Loucy (cell line): ENCODE results near the gene ASPG.

Source experiments
- H2AFZ ChIP-seq: fragments of 200-600 bp; sonication (generic); 2 replicates; pipeline ENCODE4 v1.6.0; 2016; ENCODE audit warnings: antibody characterized with exemption, mild to moderate bottlenecking, low read length, moderate library complexity
- H3F3A ChIP-seq: fragments of 200-600 bp; 2 replicates; pipeline ENCODE4 v1.6.0; 2016; ENCODE audit warnings: antibody characterized with exemption, low read depth, mild to moderate bottlenecking
- H3K27me3 ChIP-seq: fragments of 200-600 bp; sonication (generic); 2 replicates; pipeline ENCODE4 v1.6.1; 2014; ENCODE audit warnings: low read length, mild to moderate bottlenecking; ENCODE audit not compliant: insufficient read depth, poor library complexity, severe bottlenecking
- H3K36me3 ChIP-seq: fragments of 200-600 bp; sonication (generic); 2 replicates; pipeline ENCODE4 v1.6.1; 2016; ENCODE audit warnings: low read length; ENCODE audit not compliant: insufficient read depth
- H3K4me1 ChIP-seq: fragments of 200-600 bp; sonication (generic); 2 replicates; pipeline ENCODE4 v1.5.1; 2014; ENCODE audit warnings: low read length, mild to moderate bottlenecking; ENCODE audit not compliant: insufficient read depth, poor library complexity, severe bottlenecking
- H3K4me2 ChIP-seq: fragments of 200-600 bp; sonication (generic); 2 replicates; pipeline ENCODE4 v1.6.0; 2014; ENCODE audit warnings: antibody characterized with exemption, low read length, low read depth, mild to moderate bottlenecking; ENCODE audit not compliant: poor library complexity, severe bottlenecking
- H3K4me3 ChIP-seq: fragments of 200-600 bp; sonication (generic); 2 replicates; pipeline ENCODE4 v1.5.1; 2014; ENCODE audit warnings: low read length, mild to moderate bottlenecking, mixed read lengths; ENCODE audit not compliant: poor library complexity, severe bottlenecking
- H3K79me2 ChIP-seq: fragments of 200-600 bp; sonication (generic); 2 replicates; pipeline ENCODE4 v1.6.1; 2014; ENCODE audit warnings: low read length; ENCODE audit not compliant: insufficient read depth
- H3K9ac ChIP-seq: fragments of 200-600 bp; sonication (generic); 2 replicates; pipeline ENCODE4 v1.6.0; 2014; ENCODE audit warnings: mild to moderate bottlenecking, low read depth, low read length, moderate library complexity; ENCODE audit not compliant: poor library complexity, severe bottlenecking
- H3K9me2 ChIP-seq: fragments of 200-600 bp; sonication (generic); replicated peaks from 2 replicates; pipeline ENCODE4 v1.6.1; 2016; ENCODE audit warnings: low read depth, low read length, mixed read lengths
- H3K9me3 ChIP-seq: fragments of 200-600 bp; sonication (generic); 2 replicates; pipeline ENCODE4 v1.6.1; 2014; ENCODE audit warnings: mild to moderate bottlenecking, antibody characterized with exemption, low read length, low read depth; ENCODE audit not compliant: insufficient read depth
- H4K20me1 ChIP-seq: fragments of 200-600 bp; sonication (generic); 2 replicates; pipeline ENCODE4 v1.6.0; 2014; ENCODE audit warnings: antibody characterized with exemption, low read length, mild to moderate bottlenecking; ENCODE audit not compliant: insufficient read depth, poor library complexity, severe bottlenecking
- CTCF ChIP-seq: fragments of 200-600 bp; sonication (generic); conservative IDR thresholded peaks from 2 replicates; pipeline ENCODE4 v1.5.1; 2014; ENCODE audit warnings: mild to moderate bottlenecking, antibody characterized with exemption, low read length
- EZH2phosphoT487 ChIP-seq: fragments of 200-600 bp; IDR thresholded peaks from 2 replicates; pipeline ENCODE4 v1.6.1; 2018; ENCODE audit warnings: antibody characterized with exemption, mild to moderate bottlenecking, moderate library complexity, borderline replicate concordance

The ASPG gene

GRCh38 chr14:104145826-104146601, 60.5 kb downstream of the ASPG start:
- no peak for TF ChIP-seq CTCF
- no peak for TF ChIP-seq EZH2phosphoT487
- no peaks in the 10 kb centered on the region for H3F3A ChIP-seq
- no peak overlapping the region for H3K4me3 ChIP-seq
- no peak overlapping the region for H3K4me2 ChIP-seq
- H2AFZ ChIP-seq, result no peak overlapping the region
- H3K9ac ChIP-seq, result no peak overlapping the region
- no peaks in the 10 kb centered on the region for H3K79me2 ChIP-seq
- H3K36me3 ChIP-seq, result no peaks in the 10 kb centered on the region
- no peaks in the 10 kb centered on the region for H3K27me3 ChIP-seq
- no peaks in the 10 kb centered on the region for H3K9me2 ChIP-seq
- H3K9me3 ChIP-seq, result no peaks in the 10 kb centered on the region
- H4K20me1 ChIP-seq, result no peaks in the 10 kb centered on the region
- no peaks in the 10 kb centered on the region for H3K4me1 ChIP-seq

GRCh38 chr14:104146651-104147345, 61.3 kb downstream of the ASPG start:
- Histone ChIP-seq H4K20me1 (no peaks in the 10 kb centered on the region), H3F3A (no peaks in the 10 kb centered on the region), H3K27me3 (no peaks in the 10 kb centered on the region), H3K4me2 (no peak overlapping the region), H3K4me1 (no peaks in the 10 kb centered on the region), H3K36me3 (no peaks in the 10 kb centered on the region), H2AFZ (no peak overlapping the region), H3K9me3 (no peaks in the 10 kb centered on the region), H3K9me2 (no peaks in the 10 kb centered on the region), H3K4me3 (no peak overlapping the region), H3K9ac (no peak overlapping the region), H3K79me2 (no peaks in the 10 kb centered on the region)
- TF ChIP-seq CTCF, result no peak
- no peak for TF ChIP-seq EZH2phosphoT487

- H3K4me3 ChIP-seq, result no peak overlapping the region
- no peaks in the 10 kb centered on the region for H4K20me1 ChIP-seq
- H3K9me2 ChIP-seq, result no peaks in the 10 kb centered on the region
- no peaks in the 10 kb centered on the region for H3K79me2 ChIP-seq
- H3K4me1 ChIP-seq, result no peaks in the 10 kb centered on the region
- TF ChIP-seq EZH2phosphoT487 (no peak), CTCF (no peak)
- H3F3A ChIP-seq, result no peaks in the 10 kb centered on the region
- H3K9ac ChIP-seq, result no peak overlapping the region
- H3K36me3 ChIP-seq, result no peaks in the 10 kb centered on the region
- H3K4me2 ChIP-seq, result no peak overlapping the region
- H2AFZ ChIP-seq, result no peak overlapping the region
- H3K27me3 ChIP-seq, result no peaks in the 10 kb centered on the region
- no peaks in the 10 kb centered on the region for H3K9me3 ChIP-seq
Measured at GRCh38 chr14:104147346-104148125, 62.0 kb downstream of the ASPG start.
